ENCODE results near the gene DMGDH. TPM values are rescaled to one million over a fixed set of nuclear protein-coding genes. Genes with fewer than 3 reads are reported as not detected.

DMGDH gene
- total RNA-seq, 2 donors from 2014 or later = 1.3 TPM; not detected in 1

- Mint-ChIP-seq H3K4me3 (no peak overlapping the region), H3K9me3 (no peaks in the 10 kb centered on the region), H3K36me3 (no peaks in the 10 kb centered on the region), H3K27me3 (no peaks in the 10 kb centered on the region), H3K4me1 (ENCODE audit: low read depth in 2 of 2) (peaks cover 0 to 9% of the 10 kb centered on the region in 2 donors), H3K27ac (peak overlapping the region in 1 of 2 donors; percentile 0)
- ATAC-seq = peak in 1 of 2 donors; percentile 17
- no peak for DNase-seq (ENCODE audit: low spot score)
These were observed 97.5 kb downstream of the DMGDH start for GRCh38 chr5:78971998-78972397.

- DNase-seq (ENCODE audit: low spot score) = no peak
These were observed 100.7 kb downstream of the DMGDH start for GRCh38 chr5:78968781-78969180.

GRCh38 chr5:78964889-78965288 lies 104.6 kb downstream of the DMGDH start:
- no peak overlapping the region for H3K27ac Mint-ChIP-seq
- no peak for DNase-seq (ENCODE audit: low spot score)
- peaks cover 11% of the 10 kb centered on the region for H3K36me3 Mint-ChIP-seq
- ATAC-seq = no peak
- H3K4me3 Mint-ChIP-seq = no peak overlapping the region
- no peaks in the 10 kb centered on the region for H3K9me3 Mint-ChIP-seq
- no peaks in the 10 kb centered on the region for H3K27me3 Mint-ChIP-seq
- H3K4me1 Mint-ChIP-seq (ENCODE audit: low read depth in 2 of 2) = no peaks in the 10 kb centered on the region

More at GRCh38 chr5:78968781-78969180, 100.7 kb downstream of the DMGDH start:
- no peak overlapping the region for H3K27ac Mint-ChIP-seq
- peaks cover 0 to 6% of the 10 kb centered on the region in 2 donors for H3K4me1 Mint-ChIP-seq (ENCODE audit: low read depth in 2 of 2)
- no peak overlapping the region for H3K4me3 Mint-ChIP-seq
- H3K36me3 Mint-ChIP-seq = peaks cover 5% of the 10 kb centered on the region
- H3K9me3 Mint-ChIP-seq = no peaks in the 10 kb centered on the region
- no peaks in the 10 kb centered on the region for H3K27me3 Mint-ChIP-seq
- no peak for ATAC-seq

GRCh38 chr5:78961743-78962142 lies 107.7 kb downstream of the DMGDH start:
- no peak for ATAC-seq
- H3K36me3 Mint-ChIP-seq = peaks cover 15% of the 10 kb centered on the region
- no peaks in the 10 kb centered on the region for H3K27me3 Mint-ChIP-seq
- H3K9me3 Mint-ChIP-seq = no peaks in the 10 kb centered on the region
- no peak for DNase-seq (ENCODE audit: low spot score)
- H3K4me1 Mint-ChIP-seq (ENCODE audit: low read depth in 2 of 2) = no peaks in the 10 kb centered on the region
- H3K27ac Mint-ChIP-seq = no peak overlapping the region
- no peak overlapping the region for H3K4me3 Mint-ChIP-seq

- H3K9me3 Mint-ChIP-seq = no peaks in the 10 kb centered on the region
- H3K4me1 Mint-ChIP-seq (ENCODE audit: low read depth in 2 of 2) = peaks cover 0 to 5% of the 10 kb centered on the region in 2 donors
- no peak overlapping the region for H3K4me3 Mint-ChIP-seq
- no peak overlapping the region for H3K27ac Mint-ChIP-seq
- H3K36me3 Mint-ChIP-seq = peaks cover 24% of the 10 kb centered on the region
- no peak for ATAC-seq
- H3K27me3 Mint-ChIP-seq = no peaks in the 10 kb centered on the region
- DNase-seq (ENCODE audit: low spot score) = no peak
These were observed 109.7 kb downstream of the DMGDH start for GRCh38 chr5:78959767-78960166.

- no peak overlapping the region for H3K4me3 Mint-ChIP-seq
- peaks cover 22% of the 10 kb centered on the region for H3K36me3 Mint-ChIP-seq
- no peaks in the 10 kb centered on the region for H3K9me3 Mint-ChIP-seq
- H3K4me1 Mint-ChIP-seq (ENCODE audit: low read depth in 2 of 2) = peaks cover 3 to 8% of the 10 kb centered on the region in 2 donors
- no peak for DNase-seq (ENCODE audit: low spot score)
- H3K27me3 Mint-ChIP-seq = no peaks in the 10 kb centered on the region
- H3K27ac Mint-ChIP-seq = no peak overlapping the region
- ATAC-seq = no peak
These were observed 110.6 kb downstream of the DMGDH start for GRCh38 chr5:78958672-78959445.

- peaks cover 23% of the 10 kb centered on the region for H3K36me3 Mint-ChIP-seq
- ATAC-seq (no peak), DNase-seq (ENCODE audit: low spot score) (no peak)
- no peaks in the 10 kb centered on the region for H3K27me3 Mint-ChIP-seq
- H3K4me3 Mint-ChIP-seq = no peak overlapping the region
- no peak overlapping the region for H3K27ac Mint-ChIP-seq
- H3K9me3 Mint-ChIP-seq = no peaks in the 10 kb centered on the region
- H3K4me1 Mint-ChIP-seq (ENCODE audit: low read depth in 2 of 2) = peaks cover 21 to 24% of the 10 kb centered on the region in 2 donors
These were observed 112.6 kb downstream of the DMGDH start for GRCh38 chr5:78956901-78957300.

GRCh38 chr5:78953092-78953800 lies 116.2 kb downstream of the DMGDH start:
- Mint-ChIP-seq H3K4me1 (ENCODE audit: low read depth in 2 of 2) (peaks cover 28 to 29% of the 10 kb centered on the region in 2 donors), H3K27ac (peak overlapping the region; percentile 64 to 83), H3K36me3 (peaks cover 18% of the 10 kb centered on the region)

More at GRCh38 chr5:78953092-78953800, 116.2 kb downstream of the DMGDH start:
- peak; percentile 87 to 95 for ATAC-seq
- Mint-ChIP-seq H3K9me3 (no peaks in the 10 kb centered on the region), H3K27me3 (no peaks in the 10 kb centered on the region), H3K4me3 (peak overlapping the region; percentile 77)
- DNase-seq (ENCODE audit: low spot score) = no peak

Other genes starting within 250 kb of the DMGDH start
- 10 to 100 TPM; 15.4 to 22.3 TPM for gene ARSB, start 84.4 kb downstream of the DMGDH start, total RNA-seq
- gene BHMT2, start 93 bp upstream of the DMGDH start, total RNA-seq = not detected
- gene BHMT, start 42.1 kb upstream of the DMGDH start, total RNA-seq = not detected
- gene JMY, start 166.5 kb upstream of the DMGDH start, total RNA-seq = 1 to 10 TPM; 3.4 to 5.4 TPM

Data from natural killer cell treated with Interleukin-12 subunit alpha and Interleukin-12 subunit beta and Interleukin-15 and Interleukin-18, amount 100 ng/mL, for 72 hours (primary cell).